ENCODE data around the gene RILP.
"Not testable (repeated sequence)": the region's sequence is repeated elsewhere in the genome, so short reads cannot be mapped to it uniquely, and the experiment has no call there.

The RILP gene

DNA sequence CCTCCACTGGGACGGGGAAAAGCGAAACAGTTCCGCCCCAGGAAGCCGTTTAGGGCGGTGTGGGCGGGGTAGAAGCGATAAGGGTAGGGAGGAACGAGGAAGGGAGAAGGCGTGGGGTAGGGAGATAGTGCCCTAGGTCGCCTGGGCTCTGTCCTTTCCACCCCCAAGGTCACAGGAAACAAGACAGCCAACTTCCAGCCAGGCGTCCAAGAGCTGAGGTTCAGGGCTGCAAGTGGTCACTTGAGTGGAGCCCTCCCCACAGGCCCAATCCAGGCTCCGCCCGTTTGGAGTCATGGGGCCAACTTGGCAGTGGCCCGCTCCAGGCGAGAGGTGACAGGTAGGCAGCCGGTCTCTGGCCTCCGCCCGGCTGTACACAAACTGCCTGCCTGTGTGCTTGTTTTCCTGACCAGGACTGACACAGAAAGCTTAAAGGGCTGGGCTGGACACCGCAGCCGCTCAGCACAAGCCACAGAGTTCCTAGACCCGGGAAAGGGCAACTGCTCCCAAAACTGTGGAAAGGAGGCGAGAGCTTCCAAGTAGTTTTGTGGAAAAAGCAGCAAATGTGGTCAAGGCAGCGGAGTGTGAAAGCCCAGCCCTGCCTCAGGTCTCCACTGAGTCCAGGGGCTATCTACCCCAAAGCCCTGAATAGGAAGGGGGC, at the start of gene RILP:
Gene RILP (minus strand): TSS at position 23 of the 658 bp plus-strand sequence. CDS start 62 bp downstream, outside the sequence.
- in situ Hi-C loops (cut with HindIII; ENCODE audit: low sequenced_read_pairs), result loop anchor here (5.0 kb wide), 1 partner anchor 132 kb away; no protein-coding TSS in a partner anchor

DNA sequence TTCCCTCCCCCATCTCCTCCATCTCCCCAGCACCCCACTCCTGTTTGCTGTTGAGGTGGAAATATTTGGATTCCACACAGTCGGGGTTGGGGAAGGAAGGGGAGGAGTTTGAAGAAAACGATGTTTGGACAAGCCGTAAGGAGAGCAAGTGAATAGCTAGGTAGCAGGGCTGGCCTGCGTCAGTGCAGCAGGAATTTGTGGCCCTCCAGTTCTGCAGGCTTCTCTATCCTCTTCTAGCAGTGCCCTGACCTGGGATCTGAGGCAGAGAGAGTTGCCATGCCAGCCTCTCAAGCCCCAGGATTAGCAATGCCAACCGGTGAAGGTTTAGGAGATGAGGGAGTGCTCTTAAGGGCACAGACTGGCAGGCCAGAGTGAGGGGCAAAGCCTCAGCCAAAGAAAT, 48.0 kb upstream of the RILP start:
- in situ Hi-C loops (cut with HindIII; ENCODE audit: low sequenced_read_pairs), result no loop called here

DNA sequence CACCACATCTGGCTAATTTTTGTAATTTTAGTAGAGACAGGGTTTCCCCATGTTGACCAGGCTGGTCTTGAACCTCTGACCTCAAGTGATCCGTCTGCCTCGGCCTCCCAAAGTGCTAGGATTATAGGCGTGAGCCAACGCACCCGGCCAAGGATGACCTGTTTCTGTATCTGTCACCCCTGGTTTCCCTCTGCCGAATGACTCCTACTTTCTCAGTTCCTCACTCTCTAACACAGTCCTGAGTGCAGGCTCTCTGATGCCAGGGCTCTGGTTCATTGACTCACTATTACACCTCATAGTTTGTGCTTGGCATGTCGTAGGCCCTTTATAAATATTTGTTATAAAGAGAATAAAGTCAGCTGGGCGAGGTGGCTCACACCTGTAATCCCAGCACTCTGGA, 45.7 kb upstream of the RILP start:
- in situ Hi-C loops (cut with HindIII; ENCODE audit: low sequenced_read_pairs), result no loop called here

- in situ Hi-C loops (cut with HindIII; ENCODE audit: low sequenced_read_pairs), result no loop called here
Observed at GRCh38 chr17:1693339-1693738, 43.7 kb upstream of the RILP start.

GRCh38 chr17:1690544-1691221, 41.0 kb upstream of the RILP start:
- in situ Hi-C loops (cut with HindIII; ENCODE audit: low sequenced_read_pairs), result no loop called here

GRCh38 chr17:1688405-1688804, 38.7 kb upstream of the RILP start:
- in situ Hi-C loops (cut with HindIII; ENCODE audit: low sequenced_read_pairs), result not testable (repeated sequence)

GRCh38 chr17:1686086-1686485, 36.4 kb upstream of the RILP start:
- in situ Hi-C loops (cut with HindIII; ENCODE audit: low sequenced_read_pairs), result no loop called here

DNA sequence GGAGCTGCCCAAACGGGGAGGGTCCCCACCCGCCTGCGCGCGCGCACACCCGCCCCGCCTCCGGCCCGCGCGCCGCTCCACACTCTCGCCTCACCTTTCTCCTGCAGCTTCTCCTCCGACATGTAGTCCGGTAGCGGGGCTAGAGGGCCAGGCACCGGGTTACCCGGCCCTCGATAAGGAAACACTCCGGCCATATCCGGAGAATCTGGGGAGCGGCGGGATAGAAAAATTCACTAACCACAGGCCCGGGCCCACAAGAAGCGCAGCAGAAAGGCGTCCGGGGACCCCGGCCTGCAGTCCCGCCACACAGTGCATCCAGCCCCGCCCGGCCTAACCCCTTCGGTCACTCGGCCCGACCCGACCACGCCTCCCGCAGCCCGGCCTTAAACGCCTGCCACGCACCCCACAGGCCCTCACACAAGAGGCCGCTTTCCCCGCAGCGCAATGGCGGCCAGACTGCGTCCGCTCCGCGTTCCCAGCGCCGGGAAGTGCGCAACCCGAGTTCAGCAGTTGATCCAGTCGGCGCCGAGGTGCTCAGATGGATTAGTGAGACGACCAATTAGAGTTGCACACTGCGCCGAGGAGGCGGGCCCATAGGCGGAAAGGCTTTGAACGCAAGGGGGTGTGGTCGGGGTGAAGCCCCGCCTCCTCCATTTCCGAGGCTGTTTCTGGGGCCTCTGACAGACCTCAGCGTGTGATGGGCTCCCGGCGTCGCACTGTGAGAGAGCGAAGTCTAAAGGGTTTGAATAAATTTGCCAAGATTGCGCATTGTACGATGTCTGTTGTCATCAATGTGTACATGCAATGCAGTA, 34.9 kb upstream of the RILP start, which contains the start of gene PRPF8:
Gene PRPF8 (minus strand): TSS at position 490 of the 812 bp plus-strand sequence. CDS start 296 bp downstream, at position 194.
- in situ Hi-C loops (cut with HindIII; ENCODE audit: low sequenced_read_pairs), result no loop called here

DNA sequence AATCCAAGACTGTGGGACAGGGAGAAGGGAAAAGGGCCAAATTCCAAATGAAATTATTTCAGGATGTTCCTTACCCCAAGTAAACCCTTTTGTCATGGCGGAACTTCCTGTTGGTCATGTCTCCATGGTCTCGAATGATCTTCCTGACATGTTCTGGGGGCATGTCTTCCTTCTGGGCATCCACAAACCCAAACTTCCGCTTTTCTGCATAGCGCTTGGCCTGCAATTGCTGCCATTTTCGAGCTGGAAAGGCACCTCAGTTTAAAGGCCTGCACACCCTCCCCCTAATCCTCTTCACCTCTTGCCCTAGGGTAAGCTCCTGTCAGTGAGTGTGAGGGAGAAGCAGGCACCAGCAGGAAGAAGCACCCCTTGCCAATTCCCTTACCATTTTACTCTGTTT, 33.8 kb upstream of the RILP start:
- in situ Hi-C loops (cut with HindIII; ENCODE audit: low sequenced_read_pairs), result no loop called here

DNA sequence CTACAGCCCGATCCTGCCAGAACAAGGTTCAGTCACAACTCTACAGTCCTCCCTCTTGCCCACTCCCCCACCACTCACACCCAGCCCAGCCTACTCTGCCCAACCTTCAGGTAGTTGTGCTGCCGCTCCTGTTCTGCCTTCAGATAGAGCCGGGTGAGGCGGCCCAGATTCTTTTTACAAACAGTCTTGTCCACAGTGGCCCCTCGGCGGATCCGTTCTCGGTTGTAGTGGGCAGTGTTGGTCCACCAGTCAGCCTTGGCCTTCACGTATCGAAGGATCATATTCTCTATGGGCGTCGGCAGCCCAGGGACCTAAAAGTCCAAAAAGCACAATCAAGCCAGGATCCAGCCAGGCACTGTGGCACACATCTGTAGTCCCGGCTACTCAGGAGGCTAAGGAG, 26.7 kb upstream of the RILP start:
- in situ Hi-C loops (cut with HindIII; ENCODE audit: low sequenced_read_pairs), result loop anchor here (5.0 kb wide), 1 partner anchor 106 kb away; no protein-coding TSS in a partner anchor

- in situ Hi-C loops (cut with HindIII; ENCODE audit: low sequenced_read_pairs), result no loop called here
Observed at GRCh38 chr17:1673041-1673785, 23.5 kb upstream of the RILP start.

DNA sequence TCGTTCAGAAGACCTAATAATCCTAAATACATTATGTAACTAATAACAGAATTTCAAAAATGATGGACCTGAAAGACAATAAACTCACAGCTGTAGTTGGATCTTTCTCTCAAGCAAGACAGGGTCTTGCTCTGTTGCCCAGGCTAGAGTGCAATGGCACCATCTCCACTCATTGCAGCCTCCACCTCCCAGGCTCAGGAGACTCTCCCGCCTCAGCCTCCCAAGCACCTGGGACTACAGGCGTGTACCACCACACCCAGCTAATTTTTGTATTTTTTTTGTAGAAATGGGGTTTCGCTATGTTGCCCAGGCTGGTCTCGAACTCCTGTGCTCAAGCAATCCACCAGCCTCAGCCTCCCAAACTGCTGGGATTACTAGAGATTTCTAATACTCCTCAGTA, 14.3 kb upstream of the RILP start:
- in situ Hi-C loops (cut with HindIII; ENCODE audit: low sequenced_read_pairs), result not testable (repeated sequence)

DNA sequence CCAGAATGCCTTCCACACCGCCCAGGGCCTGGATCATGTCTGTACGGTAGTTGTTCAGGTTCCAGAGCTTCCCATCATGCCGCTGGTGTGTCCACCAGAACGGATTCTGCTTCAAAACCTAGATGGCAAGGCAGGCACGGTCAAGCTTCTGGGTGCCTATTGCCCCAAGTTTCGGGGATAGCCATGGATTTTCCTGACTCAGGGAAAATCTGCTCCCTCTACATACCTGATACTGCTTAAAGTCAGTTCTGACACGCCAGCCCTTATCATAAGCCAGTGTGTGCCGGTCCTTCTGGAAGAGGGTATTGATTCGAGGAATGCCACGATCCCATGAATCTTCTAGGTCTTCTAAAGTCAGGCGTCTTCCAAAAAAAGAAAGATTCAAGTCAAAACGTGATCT, 11.4 kb upstream of the RILP start:
- in situ Hi-C loops (cut with HindIII; ENCODE audit: low sequenced_read_pairs), result no loop called here

DNA sequence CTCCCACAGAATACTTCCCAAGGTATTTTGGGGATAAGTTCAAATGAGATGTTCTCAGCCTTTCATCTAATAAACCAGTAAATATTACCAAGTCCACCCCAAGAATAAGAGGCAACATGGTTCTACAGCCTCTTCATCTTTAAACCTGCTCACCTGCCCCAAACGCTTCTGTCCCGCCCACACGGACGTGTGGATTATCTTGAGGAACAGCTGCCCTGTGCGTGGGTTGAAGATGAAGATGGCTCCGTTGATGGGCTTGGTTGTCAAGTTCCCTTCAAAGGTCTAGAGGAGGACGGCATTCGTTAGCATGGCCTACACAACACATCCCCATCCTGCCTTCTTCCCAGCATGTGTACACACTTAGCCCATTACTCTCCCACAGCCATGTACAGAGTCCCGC, 8.4 kb upstream of the RILP start:
- in situ Hi-C loops (cut with HindIII; ENCODE audit: low sequenced_read_pairs), result no loop called here

DNA sequence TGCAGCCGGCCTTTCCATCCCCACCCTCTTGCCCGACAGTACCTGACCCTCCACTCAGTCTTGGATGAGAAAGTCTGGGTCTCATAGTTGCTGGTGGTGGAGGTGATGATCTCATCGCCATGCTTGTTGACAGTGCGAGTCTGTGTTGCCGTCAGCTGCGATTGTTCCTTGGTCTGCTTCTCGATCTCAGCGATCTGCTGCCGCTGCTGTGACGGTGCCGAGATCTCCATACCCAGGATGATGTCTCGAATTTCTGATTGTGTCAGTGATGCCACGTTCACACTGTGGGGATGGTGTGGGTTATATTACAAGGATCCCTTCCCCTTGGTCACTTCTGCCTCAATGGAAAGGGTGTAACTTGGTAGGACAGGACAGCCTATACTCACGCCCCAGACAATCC, 4.1 kb upstream of the RILP start:
- in situ Hi-C loops (cut with HindIII; ENCODE audit: low sequenced_read_pairs), result loop anchor here (5.0 kb wide), 1 partner anchor 129 kb away; no protein-coding TSS in a partner anchor

DNA sequence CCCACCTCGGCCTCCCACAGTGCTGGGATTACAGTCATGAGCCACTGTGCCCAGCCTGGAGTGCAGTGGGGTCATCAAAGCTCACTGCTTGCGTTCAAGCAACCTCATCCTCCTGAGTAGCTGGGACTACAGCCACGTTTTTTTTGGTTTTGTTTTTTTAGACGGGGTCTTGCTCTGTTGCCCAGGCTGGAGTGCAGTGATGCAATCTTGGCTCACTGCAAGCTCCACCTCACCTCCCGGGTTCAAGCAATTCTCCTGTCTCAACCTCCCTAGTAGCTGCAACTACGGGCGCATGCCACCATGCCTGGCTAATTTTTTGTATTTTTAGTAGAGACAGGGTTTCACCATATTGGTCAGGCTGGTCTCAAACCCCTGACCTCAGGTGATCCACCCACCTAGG, 3.1 kb upstream of the RILP start:
- in situ Hi-C loops (cut with HindIII; ENCODE audit: low sequenced_read_pairs), result loop anchor here (5.0 kb wide), 1 partner anchor 130 kb away; no protein-coding TSS in a partner anchor

DNA sequence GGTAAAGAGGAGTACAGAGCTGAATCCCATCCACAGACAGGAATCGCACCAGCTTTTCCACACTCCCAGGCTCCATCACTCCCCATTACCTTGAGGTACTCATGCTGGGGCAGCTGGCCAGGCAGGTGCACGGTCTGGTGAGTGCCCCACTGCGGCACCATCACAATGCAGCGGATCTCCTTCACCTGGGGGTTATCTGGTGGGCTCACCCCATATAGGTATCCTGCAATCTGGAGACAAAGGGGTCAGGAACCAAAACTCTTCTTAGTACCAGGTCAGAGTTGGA, 1.8 kb upstream of the RILP start:
- in situ Hi-C loops (cut with HindIII; ENCODE audit: low sequenced_read_pairs), result loop anchor here (5.0 kb wide), 1 partner anchor 131 kb away; no protein-coding TSS in a partner anchor

- in situ Hi-C loops (cut with HindIII; ENCODE audit: low sequenced_read_pairs), result loop anchor here (5.0 kb wide), 1 partner anchor 131 kb away; no protein-coding TSS in a partner anchor
Observed at GRCh38 chr17:1650731-1651558, 1.3 kb upstream of the RILP start.

GRCh38 chr17:1648963-1649843, 463 bp downstream of the RILP start:
- in situ Hi-C loops (cut with HindIII; ENCODE audit: low sequenced_read_pairs), result no loop called here
